HG02571 (cell line): Measurements from ENCODE around the gene NIPBL.
"Not testable (repeated sequence)": the region's sequence is repeated elsewhere in the genome, so short reads cannot be mapped to it uniquely, and the experiment has no call there.

ENCODE experiments used
- ATAC-seq: cut with Tn5 transposase; IDR thresholded peaks from one replicate; pipeline ENCODE4 v1.9.1; 2021; ENCODE audit warnings: mild to moderate bottlenecking, moderate library complexity; ENCODE audit not compliant: unreplicated experiment

NIPBL gene

DNA sequence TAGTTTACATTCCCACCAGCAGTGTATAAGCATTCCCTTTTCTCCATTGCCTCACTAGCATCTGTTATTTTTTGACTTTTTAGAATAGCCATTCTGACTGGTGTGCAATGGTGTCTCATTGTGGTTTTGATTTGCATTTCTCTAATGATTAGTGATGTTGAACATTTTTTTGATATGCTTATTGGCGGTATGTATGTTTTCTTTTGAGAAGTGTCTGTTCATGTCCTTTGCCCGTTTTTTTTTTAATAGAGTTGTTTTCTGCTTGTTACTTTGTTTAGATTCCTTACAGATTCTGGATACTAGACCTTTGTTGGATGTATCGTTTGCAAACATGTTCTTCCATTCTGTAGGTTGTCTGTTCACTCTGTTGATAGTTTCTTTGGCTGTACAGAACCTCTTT lies 25.3 kb downstream of the NIPBL start:
- ATAC-seq: no peak

DNA sequence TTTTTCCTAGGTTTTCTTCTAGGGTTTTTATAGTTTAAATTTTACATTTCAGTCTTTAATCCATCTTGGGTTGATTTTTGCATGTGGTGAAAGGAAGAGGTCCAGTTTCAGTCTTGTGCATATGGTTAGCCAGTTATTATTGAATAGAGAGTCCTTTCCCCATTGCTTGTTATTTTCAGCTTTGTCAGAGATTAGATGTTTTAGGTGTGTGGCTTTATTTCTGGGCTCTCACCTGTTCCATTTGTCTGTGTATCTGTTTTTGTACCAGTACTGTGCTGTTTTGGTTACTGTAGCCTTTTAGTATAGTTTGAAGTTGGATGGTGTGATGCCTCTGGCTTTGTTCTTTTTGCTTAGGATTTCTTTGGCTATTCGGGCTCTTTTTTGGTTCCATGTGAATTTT lies 25.8 kb downstream of the NIPBL start:
- ATAC-seq: no peak

DNA sequence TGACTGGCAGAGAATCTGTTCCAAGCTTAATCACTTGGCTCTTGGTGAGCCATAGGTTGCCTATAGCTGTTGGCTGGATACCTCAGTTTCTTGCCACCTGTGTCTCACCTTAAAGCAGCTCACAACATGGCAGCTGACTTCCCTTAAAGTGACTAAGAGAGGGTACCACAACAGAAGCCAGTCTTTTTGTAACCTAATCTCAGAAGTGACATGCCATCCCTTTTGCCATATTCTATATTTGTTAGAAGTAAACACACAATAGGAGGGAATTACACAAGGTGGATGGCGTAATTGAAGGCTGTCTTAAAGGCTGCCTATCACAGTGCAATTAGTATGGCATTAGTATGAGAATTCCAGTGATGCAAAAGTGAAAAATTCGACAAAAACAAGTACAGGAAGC lies 28.1 kb downstream of the NIPBL start:
- no peak for ATAC-seq

DNA sequence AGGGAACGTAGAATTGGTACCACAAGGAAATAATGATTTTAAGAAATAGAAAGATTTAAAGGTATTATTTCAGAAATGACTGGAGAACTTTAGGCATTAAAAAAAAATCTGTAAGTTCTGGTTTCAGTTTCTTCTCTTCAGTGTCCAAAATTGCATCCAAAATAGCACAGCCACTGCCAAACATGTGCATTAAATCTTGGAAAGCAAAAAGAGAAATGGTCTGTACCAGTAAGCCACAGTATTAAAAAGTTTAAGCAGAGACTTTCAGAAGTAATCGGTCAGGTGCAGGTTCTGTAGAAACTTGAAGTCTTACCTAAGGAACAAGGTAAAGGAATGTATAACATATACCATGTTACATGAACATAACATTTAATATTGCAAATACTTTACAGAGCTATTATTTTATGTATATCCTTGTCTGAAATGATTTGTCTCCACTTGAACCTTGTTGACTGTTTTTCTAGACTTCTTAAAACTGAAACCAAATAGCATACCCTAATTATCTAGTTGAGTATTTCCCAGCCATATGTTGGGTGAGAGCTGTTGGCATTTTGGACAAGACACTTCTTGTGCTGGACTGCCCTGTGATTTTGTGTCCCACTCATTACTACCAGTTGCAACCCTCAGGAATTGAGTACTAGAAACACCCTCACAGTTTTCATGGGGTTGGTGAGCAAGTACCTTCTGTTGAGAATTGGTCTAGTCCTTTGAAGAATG lies 32.1 kb downstream of the NIPBL start:
- no peak for ATAC-seq

DNA sequence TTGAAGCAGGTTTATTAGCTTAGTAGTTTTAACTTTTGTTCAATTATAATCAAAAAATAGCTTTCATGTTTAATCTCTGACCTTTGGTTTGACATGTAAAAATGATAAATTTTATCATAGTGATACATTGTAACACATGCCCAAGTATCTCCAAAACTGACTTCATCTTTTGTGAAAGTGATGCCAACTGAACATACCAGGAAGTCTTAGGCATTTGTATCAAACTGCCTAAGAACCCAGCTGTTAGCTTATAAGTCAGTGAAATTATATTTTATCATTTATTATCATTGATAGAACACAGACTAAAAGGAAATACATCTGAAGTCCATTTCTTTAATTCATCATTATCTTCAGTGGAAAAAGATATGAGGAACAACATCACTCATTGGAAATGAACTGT lies 39.1 kb downstream of the NIPBL start:
- no peak for ATAC-seq

DNA sequence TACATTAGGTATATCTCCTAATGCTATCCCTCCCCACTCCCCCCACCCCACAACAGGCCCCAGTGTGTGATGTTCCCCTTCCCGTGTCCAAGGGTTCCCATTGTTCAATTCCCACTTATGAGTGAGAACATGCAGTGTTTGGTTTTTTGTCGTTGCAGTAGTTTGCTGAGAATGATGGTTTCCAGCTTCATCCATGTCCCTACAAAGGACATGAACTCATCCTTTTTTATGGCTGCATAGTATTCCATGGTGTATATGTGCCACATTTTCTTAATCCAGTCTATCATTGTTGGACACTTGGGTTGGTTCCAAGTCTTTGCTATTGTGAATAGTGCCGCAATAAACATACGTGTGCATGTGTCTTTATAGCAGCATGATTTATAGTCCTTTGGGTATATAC lies 40.0 kb downstream of the NIPBL start:
- ATAC-seq: not testable (repeated sequence)

DNA sequence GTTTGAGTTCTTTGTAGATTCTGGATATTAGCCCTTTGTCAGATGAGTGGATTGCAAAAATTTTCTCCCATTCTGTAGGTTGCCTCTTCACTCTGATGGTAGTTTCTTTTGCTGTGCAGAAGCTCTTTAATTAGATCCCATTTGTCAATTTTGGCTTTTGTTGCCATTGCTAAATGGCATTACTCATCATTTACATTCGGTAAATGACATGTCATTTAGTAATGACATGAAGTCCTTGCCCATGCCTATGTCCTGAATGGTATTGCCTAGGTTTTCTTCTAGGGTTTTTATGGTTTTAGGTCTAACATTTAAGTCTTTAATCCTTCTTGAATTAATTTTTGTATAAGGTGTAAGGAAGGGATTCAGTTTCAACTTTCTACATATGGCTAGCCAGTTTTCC lies 40.8 kb downstream of the NIPBL start:
- not testable (repeated sequence) for ATAC-seq

DNA sequence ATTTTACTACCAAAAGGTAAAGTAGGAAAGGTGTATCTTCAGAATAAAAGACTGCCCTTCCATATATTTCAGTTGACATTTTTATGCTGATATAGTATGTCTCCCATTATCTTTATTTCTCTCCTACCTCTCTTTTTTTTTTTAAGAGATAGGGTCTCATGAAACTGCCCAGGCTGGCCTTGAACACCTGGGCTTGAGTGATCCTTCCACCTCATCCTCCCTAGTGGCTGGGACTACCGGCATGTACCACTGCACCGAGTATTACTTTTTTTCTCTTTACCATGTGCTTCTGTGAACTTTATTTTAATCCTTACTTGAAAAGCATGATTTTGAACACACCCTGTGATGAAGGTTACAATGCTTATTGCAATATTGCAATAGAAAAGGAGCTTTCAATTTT lies 42.7 kb downstream of the NIPBL start:
- ATAC-seq: no peak

DNA sequence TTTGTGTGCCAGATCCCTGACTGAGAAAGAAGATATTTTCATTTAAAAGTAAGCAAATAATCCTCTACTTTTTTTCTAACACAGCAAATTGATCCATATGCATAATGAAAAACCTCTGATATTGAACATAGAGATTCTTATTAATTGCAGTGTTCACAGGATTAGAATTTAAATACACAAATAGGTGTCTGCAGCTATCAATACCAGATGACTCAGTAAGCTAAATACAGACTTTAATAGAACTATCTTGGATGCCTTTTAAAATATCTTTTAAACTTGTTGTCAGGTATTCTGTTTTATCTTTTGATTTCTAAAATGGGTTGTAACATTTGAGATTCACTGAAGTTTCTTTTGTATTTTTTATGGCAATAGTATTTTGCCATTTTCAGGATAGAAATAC lies 43.1 kb downstream of the NIPBL start:
- no peak for ATAC-seq

DNA sequence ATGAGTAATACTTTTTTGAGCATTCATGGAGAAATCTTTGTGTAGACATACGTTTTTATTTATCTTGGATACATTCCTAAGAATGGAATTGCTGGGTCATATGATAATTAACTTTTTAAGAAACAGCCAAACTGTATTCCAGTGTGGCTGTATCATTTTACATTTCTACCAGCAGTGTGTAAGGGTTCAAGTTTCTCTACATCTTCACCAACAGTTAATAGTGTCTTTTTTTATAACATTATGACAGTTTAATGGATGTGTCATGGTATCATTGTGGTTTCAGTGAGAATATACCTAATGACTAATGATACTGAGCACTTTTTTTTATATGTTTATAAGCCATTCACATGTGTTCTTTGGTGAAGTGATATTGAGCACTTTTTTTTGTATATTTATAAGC lies 52.4 kb downstream of the NIPBL start:
- ATAC-seq: no peak

DNA sequence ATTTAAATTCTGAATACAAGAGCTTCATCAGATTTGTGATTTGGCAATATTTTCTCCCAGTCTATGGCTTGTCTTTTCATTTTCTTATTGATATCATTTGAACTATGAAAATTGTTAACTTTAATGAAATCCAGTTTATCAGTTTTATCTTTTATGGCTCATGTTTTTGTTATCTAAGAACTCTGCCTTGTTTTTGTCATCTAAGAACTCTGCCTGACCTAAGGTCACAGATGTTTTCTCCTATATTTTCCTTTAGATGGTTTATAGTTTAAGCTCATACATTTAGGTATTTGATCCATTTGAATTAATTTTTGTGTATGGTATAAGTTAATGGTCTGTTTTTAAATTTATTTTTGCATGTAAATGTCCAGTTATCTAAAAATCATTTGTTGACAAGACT lies 52.9 kb downstream of the NIPBL start:
- no peak for ATAC-seq

DNA sequence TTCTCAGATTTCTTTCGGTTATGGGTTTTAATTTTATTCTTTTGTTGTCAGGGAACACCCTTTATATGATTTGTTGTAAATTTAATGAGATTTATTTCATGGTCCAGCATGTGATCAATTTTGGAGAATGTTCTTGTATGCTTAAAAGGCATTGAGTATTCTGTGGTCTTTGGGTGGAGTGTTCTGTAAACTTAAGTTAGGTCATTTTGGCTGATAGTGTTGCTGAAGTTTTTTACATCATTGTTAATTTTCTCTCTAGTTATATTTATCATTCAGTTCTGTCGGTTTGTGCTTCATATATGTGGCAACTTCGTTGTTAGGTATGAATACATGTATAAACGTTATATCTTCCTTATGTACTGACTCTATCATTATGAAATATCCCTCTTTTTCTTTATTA lies 55.5 kb downstream of the NIPBL start:
- ATAC-seq: no peak

DNA sequence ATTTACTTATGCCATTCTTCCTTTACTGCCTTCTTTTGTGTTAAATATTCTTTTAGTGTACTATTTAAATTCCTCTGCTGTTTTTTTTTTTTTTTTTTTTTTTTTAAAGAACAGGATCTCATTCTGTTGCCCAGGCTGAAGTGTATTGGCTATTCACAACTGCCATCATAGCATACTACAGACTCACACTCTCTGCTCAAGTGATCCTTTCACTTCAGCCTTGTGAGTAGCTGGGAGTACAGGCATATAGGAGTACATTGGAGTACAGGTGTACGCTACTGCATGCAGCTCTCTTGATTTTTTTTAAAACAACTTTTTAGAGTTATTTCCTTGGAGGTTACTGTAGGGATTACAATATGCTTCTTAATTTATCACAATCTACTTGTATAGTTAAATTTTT lies 56.1 kb downstream of the NIPBL start:
- ATAC-seq: no peak

DNA sequence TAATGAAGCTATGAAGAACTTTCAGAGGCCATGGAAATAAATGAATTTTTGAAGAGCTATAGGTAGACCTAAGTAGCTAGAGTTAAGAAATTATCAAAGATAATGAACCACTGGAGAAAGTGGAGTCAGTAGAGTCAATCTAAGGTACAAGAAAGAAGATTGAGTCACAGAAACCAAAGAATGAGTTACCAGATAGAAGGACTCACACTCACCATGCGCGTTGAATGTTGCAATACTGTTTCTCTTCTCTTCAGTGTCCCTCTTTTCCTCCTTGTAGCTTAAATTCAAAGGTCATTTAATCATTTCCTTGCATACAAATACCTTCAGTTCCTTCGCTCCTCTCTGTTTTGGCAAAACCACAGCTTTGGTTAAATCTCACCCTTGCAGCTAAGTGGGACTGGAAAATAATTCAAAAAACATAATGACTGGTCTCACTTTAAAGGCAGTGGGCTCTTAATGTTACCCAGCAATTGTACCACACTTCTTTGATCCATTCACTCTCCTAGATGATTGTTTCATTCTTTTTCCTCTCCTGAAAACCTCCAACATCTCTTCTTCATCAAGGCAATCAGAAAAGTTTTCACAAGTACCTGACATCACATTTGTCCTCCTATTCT lies 58.3 kb downstream of the NIPBL start:
- ATAC-seq: no peak

DNA sequence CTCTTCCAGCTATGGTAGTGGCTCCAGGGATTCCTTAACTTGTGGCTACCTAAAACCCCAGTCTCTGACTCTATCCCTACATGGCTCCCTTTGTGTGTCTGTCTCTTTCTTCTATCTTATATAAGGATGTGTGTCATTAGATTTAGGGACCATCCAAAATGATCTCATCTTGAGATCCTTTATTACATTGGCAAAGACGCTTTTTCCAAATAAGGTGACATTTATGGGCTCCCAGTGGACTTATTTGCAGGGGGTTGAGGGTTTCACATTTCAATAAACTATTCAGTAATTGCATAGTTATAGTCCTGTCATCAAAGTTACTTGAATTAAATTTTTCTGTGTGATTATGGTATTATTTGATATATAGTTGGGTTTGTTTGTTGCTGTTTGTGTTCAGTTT lies 59.2 kb downstream of the NIPBL start:
- ATAC-seq: no peak

DNA sequence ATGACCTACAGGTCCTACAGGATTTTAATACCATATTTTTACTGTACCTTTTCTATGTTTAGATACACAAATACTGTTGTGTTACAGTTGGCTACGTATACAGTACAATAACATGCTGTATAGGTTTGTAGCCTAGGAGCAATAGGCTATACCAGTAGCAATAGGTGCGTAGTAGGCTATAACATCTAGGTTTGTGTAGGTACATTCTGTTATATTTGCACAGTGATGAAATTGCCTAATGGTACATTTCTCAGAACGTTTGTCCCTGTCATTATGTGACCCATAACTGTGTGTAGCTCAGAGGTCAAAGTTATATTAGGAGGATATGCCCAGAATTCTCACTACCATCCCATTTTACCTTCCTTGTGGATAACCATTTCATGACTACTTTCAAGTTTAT lies 59.7 kb downstream of the NIPBL start:
- ATAC-seq: no peak

DNA sequence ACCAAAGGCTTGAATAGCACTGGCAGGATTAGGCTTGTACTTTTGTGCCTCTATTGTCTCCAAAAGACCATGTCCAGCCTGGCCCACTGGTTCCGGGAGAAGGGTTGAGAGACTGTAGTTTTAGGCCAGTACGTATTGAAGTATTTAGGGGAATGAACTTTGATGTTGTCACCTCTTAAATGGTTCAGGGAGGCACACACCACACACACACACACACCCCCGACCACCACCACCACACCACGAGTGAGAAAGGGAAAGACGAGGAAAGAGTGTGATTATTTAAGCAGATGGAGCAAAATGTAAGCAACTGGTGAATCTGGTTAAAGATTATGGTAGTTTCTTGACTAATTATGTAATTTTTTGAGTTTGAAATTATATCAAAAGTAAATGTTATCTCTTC lies 61.6 kb downstream of the NIPBL start:
- ATAC-seq: no peak

DNA sequence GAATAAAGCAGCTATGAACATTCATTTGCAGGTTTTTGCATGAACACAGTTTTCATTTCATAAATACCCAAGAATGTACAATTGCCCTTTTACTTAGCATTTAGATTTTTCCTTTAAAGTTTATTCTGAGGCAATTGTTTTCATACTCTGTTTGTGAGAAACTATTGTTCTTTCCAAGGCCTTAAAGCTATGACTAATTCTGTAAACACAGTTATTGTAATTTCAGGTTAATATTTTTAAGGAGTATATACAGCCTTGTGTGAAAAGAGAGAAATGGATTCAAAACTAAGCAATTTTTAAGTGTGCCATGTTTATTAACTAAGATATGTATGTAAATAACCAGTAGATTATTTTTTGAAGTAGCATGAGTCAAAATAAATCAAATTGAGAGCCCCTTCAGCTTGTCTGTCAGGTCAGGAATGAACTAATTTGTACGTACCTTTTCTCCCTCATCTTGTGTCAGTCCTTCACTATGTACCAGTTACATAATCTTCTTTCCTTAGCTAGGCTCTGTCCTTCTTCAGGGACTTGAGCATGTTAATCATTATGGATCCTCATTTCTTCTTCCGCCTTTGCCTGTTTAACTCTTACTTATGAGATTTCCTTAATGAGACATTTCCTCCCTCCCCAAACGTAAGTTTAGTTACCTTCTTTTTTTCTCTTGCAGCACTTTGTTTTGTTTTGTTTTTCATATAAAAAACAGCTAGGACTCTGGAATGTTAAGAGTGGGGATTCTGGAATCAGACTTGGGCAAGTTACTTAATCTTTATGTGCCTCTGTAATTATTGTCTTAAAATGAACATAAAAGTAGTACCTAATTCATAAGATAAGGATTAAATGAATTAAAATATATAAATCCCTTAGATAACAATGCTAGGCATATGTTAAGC lies 63.6 kb downstream of the NIPBL start:
- ATAC-seq: no peak

DNA sequence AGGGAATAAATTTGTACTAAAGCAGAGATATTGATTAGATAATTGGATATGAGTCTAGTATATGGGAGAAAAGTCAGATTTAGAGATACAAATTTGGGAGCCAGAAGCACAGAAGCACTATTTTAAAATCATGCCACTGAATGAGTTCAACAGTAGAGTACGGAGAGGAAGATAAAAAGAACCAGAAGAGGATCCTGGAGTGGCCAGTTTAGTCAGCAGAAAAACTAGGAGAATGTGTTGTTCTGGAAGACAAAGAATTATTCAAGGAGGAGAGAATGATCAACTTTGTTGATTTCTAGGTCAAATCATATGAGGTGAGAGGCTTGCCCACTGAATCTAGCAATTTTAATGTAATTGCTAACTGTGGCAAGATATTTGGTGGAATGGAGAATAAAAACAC lies 67.0 kb downstream of the NIPBL start:
- ATAC-seq: no peak

DNA sequence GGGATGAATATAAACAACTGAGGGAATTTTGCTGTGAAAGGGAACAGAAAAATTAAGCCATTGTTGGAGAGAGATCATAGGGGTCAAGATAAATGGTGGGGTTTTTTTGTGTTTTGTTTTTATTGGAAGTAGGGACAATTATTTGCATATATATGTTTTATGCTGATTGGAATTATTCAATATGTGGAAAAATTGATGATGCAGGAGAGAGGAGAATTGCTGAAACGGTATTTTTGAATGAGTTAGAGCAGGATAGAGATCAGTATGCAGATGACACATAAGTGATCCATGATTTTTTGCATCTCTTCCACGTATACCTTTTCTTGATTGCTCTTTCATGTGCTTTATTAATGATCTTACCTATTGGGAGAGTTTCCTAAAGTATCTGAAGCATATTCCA lies 67.5 kb downstream of the NIPBL start:
- no peak for ATAC-seq

DNA sequence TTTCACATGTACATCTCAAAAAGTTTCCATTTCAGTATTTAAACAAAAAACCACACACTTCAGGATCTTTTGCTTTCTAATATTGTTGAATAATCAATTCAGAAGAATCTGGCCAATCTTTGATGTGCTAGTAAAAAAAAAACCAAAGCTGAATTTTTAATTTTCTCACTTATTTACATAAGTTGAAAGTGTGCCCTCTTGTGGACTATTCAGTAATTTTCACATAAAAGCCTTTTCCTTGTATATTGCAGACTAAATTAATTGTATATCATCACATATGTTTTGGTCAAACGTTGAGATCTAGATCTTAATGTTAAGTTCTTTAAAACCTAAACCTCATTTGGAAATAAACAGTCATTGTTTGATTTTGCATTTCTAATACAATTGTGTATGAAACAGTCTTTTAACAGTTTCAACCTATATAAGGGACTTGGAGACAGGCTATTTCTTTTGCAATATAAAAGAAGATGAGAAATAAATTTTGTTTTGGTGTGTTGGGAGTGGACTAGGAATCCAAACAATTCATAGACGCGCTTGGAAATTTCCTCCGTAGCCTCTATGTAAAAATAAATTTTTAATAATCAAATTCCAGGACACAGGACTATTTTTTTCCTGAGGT lies 68.1 kb downstream of the NIPBL start:
- ATAC-seq: no peak

DNA sequence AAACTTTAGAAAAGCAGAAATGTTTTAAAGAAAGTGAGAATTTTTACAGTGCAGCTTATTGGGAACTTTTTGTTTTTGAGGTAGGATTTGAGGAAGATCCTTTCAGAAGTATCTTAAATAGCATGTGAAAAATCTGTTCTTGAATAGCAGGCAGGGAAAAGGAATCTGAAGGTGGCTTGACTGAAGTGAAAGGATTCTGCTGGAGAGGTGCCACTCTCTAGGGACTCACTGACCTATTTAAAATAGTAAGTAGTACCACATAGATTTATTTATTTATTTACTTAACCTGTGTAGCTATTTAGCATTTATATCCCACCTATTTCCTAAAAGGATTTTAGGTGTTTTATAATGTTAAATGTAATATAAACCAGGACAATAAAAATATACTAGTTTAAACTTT lies 69.1 kb downstream of the NIPBL start:
- no peak for ATAC-seq
